ENCODE measurements around the gene SORBS1.

GRCh38 chr10:95441547-95441923, 119.6 kb downstream of the SORBS1 start:
- no peak for TF ChIP-seq NR2C2 (CRISPR knock-in tag; IDR thresholded peaks at IDR 0.05)
- TF ChIP-seq, protein P1, sequence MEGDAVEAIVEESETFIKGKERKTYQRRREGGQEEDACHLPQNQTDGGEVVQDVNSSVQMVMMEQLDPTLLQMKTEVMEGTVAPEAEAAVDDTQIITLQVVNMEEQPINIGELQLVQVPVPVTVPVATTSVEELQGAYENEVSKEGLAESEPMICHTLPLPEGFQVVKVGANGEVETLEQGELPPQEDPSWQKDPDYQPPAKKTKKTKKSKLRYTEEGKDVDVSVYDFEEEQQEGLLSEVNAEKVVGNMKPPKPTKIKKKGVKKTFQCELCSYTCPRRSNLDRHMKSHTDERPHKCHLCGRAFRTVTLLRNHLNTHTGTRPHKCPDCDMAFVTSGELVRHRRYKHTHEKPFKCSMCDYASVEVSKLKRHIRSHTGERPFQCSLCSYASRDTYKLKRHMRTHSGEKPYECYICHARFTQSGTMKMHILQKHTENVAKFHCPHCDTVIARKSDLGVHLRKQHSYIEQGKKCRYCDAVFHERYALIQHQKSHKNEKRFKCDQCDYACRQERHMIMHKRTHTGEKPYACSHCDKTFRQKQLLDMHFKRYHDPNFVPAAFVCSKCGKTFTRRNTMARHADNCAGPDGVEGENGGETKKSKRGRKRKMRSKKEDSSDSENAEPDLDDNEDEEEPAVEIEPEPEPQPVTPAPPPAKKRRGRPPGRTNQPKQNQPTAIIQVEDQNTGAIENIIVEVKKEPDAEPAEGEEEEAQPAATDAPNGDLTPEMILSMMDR (IDR thresholded peaks at IDR 0.05) = no peak

Data from WTC11 (cell line).